PFSK-1 (cell line): ENCODE measurements around the gene HDHD3.

Source experiments
- FOXP2 ChIP-seq: optimal IDR thresholded peaks from 2 replicates; pipeline ENCODE3; 2011; ENCODE audit warnings: borderline replicate concordance, control low read depth, inconsistent platforms; ENCODE audit not compliant: insufficient read depth; ENCODE audit errors: extremely low read length, extremely low read depth
- POLR2AphosphoS5 ChIP-seq: IDR thresholded peaks from 2 replicates; pipeline ENCODE4 v1.6.1; 2012; ENCODE audit warnings: low read depth, mild to moderate bottlenecking, control low read depth, low read length, moderate library complexity
- SIN3A ChIP-seq: IDR thresholded peaks from 2 replicates; pipeline ENCODE4 v1.6.1; 2012; ENCODE audit warnings: mild to moderate bottlenecking, low read length, moderate library complexity, borderline replicate concordance; ENCODE audit not compliant: insufficient read depth
- TAF1 ChIP-seq: IDR thresholded peaks from 2 replicates; pipeline ENCODE4 v1.6.1; 2012; ENCODE audit warnings: low read length, control low read depth, borderline replicate concordance; ENCODE audit not compliant: insufficient read depth
- TF ChIP-seq, protein P1 (sequence below), 2 experiments: IDR thresholded peaks; 2 replicates each; pipeline versions ENCODE4 v1.6.1 to v1.8.0; 2011 to 2012; ENCODE audit warnings: low read depth in 2 of 2, low read length in 2 of 2, control low read depth in 1 of 2, inconsistent platforms in 1 of 2, mild to moderate bottlenecking in 1 of 2, moderate library complexity in 1 of 2; ENCODE audit not compliant: insufficient read depth in 1 of 2

Gene HDHD3

DNA sequence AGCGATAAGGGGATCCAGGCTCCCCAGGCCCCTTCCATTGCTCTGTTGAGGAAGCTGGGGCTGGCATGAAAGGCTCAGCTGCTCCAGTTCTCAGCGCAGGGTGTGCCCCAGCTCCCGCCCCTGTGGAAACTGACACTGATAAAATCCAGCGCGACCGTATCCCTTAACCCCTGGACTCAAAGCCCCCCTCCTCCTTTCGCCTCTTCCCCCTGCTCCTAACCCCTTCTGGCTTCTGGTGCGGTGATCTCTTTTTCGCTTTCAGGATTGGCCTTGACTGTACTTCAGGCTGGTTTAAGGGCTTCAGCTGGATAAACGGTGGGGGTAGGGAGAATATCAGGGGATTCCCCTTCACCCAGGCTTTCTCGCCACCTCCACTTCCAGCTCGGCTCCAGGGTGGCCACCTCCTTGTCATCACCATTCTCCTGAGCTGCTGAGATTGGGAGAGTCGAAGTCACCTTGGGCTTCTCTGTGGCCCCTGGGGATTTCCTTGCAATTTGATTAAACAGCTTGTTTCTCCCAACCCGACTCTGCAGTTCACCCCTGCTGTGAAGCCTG is 26.6 kb downstream of the HDHD3 start:
- TF ChIP-seq POLR2AphosphoS5: no peak
- no peak for TF ChIP-seq SIN3A
- TF ChIP-seq, protein P1, sequence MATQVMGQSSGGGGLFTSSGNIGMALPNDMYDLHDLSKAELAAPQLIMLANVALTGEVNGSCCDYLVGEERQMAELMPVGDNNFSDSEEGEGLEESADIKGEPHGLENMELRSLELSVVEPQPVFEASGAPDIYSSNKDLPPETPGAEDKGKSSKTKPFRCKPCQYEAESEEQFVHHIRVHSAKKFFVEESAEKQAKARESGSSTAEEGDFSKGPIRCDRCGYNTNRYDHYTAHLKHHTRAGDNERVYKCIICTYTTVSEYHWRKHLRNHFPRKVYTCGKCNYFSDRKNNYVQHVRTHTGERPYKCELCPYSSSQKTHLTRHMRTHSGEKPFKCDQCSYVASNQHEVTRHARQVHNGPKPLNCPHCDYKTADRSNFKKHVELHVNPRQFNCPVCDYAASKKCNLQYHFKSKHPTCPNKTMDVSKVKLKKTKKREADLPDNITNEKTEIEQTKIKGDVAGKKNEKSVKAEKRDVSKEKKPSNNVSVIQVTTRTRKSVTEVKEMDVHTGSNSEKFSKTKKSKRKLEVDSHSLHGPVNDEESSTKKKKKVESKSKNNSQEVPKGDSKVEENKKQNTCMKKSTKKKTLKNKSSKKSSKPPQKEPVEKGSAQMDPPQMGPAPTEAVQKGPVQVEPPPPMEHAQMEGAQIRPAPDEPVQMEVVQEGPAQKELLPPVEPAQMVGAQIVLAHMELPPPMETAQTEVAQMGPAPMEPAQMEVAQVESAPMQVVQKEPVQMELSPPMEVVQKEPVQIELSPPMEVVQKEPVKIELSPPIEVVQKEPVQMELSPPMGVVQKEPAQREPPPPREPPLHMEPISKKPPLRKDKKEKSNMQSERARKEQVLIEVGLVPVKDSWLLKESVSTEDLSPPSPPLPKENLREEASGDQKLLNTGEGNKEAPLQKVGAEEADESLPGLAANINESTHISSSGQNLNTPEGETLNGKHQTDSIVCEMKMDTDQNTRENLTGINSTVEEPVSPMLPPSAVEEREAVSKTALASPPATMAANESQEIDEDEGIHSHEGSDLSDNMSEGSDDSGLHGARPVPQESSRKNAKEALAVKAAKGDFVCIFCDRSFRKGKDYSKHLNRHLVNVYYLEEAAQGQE (IDR thresholded peaks at IDR 0.05; ENCODE audit: insufficient read depth in 1 of 2, low read depth in 2 of 2, low read length in 2 of 2): no peak
- no peak for TF ChIP-seq FOXP2

DNA sequence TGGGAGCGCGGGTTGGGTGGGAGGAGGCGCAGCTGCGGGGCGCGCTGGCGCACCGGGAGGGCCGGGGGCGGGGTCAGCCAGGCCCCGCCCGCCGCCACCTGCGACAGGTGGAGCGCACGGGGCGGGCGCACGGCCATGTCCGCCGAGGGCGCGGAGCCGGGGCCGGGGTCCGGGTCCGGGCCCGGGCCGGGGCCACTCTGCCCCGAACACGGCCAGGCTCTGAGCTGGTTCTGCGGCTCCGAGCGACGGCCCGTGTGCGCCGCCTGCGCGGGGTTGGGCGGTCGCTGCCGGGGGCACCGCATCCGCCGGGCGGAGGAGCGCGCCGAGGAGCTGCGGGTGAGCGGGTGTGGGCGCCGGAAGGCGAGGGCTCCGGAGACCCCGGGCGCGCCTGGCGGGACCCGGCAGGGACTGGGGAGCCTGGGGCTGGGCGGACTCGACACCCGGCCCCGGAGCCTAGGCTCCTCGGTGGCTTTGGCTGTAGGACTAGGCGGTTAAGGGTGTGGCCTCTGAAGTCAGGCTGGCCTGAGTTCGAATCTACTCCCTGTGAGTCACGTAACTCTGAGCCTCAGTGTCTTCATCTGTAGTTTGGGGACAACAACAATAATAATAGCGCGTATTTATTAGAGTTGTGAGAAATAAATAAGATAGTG is 27.2 kb downstream of the HDHD3 start, which contains the start of gene BSPRY:
TSS of gene BSPRY (plus strand) at position 97 of the 650 bp plus-strand sequence. CDS start at position 136, 39 bp downstream.
- TF ChIP-seq TAF1 (no peak), SIN3A (no peak), FOXP2 (no peak), POLR2AphosphoS5 (no peak)
- TF ChIP-seq, protein P1 (IDR thresholded peaks at IDR 0.05; ENCODE audit: insufficient read depth in 1 of 2, low read depth in 2 of 2, low read length in 2 of 2): no peak

DNA sequence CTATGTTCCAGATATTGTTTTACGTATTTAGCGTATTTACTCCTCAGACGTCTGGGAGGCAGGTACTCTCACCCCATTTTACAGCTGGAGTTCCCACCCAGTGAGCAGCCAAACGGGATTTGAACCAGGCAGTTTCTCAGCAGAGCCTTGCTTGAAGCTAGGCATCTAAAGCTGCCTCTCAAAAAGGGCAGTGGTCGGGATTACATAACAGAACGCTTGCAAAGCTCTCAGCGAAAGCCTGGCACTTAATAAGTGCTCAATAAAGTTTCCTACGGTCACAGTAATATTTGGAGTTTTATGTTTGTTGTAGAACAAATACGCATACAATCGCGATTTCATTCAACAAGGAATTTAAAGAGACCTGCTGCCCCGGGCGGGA is 27.7 kb downstream of the HDHD3 start:
- TF ChIP-seq POLR2AphosphoS5 (no peak), TAF1 (no peak), SIN3A (no peak), FOXP2 (no peak)

DNA sequence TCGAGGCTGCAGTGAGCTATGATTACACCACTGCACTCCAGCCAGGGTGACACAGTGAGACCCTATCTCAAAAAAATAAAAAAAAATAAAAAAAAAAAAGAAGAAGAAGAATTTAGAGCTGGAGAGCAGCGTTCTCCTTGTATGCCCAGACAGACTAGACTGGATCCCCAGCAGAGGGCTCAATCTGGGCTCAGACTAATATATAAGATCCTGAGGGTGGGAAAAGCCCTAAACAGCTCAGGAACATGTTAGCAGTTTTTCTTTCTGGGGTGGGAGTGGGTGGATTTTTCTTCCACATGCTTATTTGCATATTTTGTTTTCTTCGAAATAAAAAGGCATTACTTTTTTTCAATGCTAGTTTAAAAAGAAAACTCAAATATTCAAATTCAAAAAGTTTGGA is 28.3 kb downstream of the HDHD3 start:
- TF ChIP-seq TAF1: no peak

DNA sequence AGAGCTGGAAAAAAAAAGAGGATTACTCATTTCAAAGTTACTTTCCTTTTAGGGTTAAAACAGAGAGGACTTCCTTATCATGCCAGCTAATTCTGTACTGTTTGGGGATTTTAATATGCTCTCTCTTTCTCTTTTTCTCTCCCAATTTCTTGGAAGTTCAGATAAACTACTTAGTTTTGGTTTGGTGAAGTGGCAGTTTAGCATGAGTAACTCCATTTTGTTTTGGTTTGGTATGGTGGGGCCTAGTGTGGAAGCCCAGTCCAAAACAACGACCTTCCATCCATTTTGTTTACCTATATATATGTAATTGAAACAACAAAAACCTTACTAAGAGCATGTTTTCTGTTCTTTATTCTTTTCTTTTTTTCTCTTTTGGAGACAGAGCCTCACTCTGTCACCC is 31.1 kb downstream of the HDHD3 start:
- TF ChIP-seq SIN3A: no peak
- TF ChIP-seq TAF1: no peak
- TF ChIP-seq, protein P1 (IDR thresholded peaks at IDR 0.05; ENCODE audit: insufficient read depth in 1 of 2, low read depth in 2 of 2, low read length in 2 of 2): no peak
- no peak for TF ChIP-seq FOXP2
- TF ChIP-seq POLR2AphosphoS5: no peak

DNA sequence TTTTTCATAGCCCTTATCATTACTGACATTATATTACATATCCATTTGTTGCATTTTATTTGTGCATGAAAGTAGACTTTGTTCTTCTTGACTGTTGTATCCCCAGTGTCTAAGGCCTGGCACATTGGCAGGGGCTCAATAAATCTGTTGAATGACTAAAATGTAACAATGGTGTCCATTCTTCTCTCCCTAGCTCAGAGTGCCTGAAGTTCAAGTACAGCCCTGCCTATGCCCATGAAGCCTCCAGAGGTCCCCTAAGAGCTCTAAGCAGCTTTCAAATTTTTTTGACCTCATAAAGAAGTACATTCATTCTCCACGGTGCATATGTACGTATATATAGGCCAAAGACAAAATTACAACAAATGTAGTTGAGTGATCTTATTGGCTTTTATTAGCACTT is 31.6 kb downstream of the HDHD3 start:
- TF ChIP-seq TAF1: no peak
- TF ChIP-seq, protein P1 (IDR thresholded peaks at IDR 0.05; ENCODE audit: insufficient read depth in 1 of 2, low read depth in 2 of 2, low read length in 2 of 2): no peak
- no peak for TF ChIP-seq POLR2AphosphoS5
- TF ChIP-seq FOXP2: no peak
- TF ChIP-seq SIN3A: no peak
